HCT116 (cell line): ENCODE measurements around the gene DRAXIN. TPM values are rescaled to one million over a fixed set of nuclear protein-coding genes. Genes with fewer than 3 reads are reported as not detected.

ENCODE experiments used
- ATAC-seq: fragments of 200-7000 bp; cut with Tn5 transposase; 2 replicates; pipeline ENCODE4 v1.9.1; 2020; ENCODE audit warnings: mild to moderate bottlenecking, moderate library complexity
- BruUV-seq: library from RNA; stranded (reverse); fragments of 400-500 nt; replicated peaks from 2 replicates; lab custom pipeline; 2021; lab: Mats Ljungman, UMichigan
- CTCF ChIA-PET: fragments of 300-600 bp; sonication (Branson Sonifier 250); formaldehyde crosslinking; loops from one replicate; lab custom pipeline; 2021; ENCODE audit warnings: antibody characterized with exemption; lab: Charles Lee
- POLR2A ChIA-PET: fragments of 300-600, 350-600 bp; sonication (Branson Sonifier 250); formaldehyde crosslinking; loops from one replicate; lab custom pipeline; 2021; ENCODE audit warnings: antibody characterized with exemption; lab: Charles Lee
- RAD21 ChIA-PET, 2 experiments: fragments of 300-600 bp; sonication (Branson Sonifier 250); formaldehyde crosslinking; loops; one replicate each; lab custom pipeline; 2023; ENCODE audit warnings: low total read pairs in 2 of 2; ENCODE audit not compliant: uncharacterized antibody in 2 of 2, unreplicated experiment in 2 of 2, low non-redundant PET in 1 of 2; lab: Charles Lee
- DNase-seq: peaks from one replicate; pipeline ENCODE4 v3.0.0-alpha.2; 2010; ENCODE audit warnings: low read depth, low spot score
- H2AFZ ChIP-seq: fragments of 200-600 bp; shearing (Covaris generic), sonication (generic); 2 replicates; pipeline ENCODE4 v1.6.1; 2017; ENCODE audit warnings: low read depth, mixed run types, mixed read lengths, antibody characterized with exemption, low read length; ENCODE audit not compliant: poor library complexity, severe bottlenecking
- H3K27ac ChIP-seq: 2 replicates; pipeline ENCODE4 v1.5.1; 2012; ENCODE audit warnings: low read depth, low read length
- H3K27me3 ChIP-seq: fragments of 200-600 bp; sonication (generic); 2 replicates; pipeline ENCODE4 v1.6.1; 2016; ENCODE audit warnings: mixed run types, low read length, mixed read lengths; ENCODE audit not compliant: insufficient read depth
- H3K36me3 ChIP-seq, 2 experiments: fragments of 200-500 bp in 1 of 2; fragments of 200-600 bp in 1 of 2; sonication (Bioruptor generic) in 1 of 2; sonication (generic) in 1 of 2; 2 replicates each; pipeline versions ENCODE4 v1.5.1 to v1.6.1; 2014 to 2016; ENCODE audit warnings: low read length in 2 of 2, inconsistent platforms in 1 of 2, mixed read lengths in 1 of 2, mixed run types in 1 of 2; ENCODE audit not compliant: insufficient read depth in 2 of 2, control insufficient read depth in 1 of 2
- H3K4me1 ChIP-seq, 2 experiments: fragments of 200-600 bp in 1 of 2; sonication (generic) in 1 of 2; 2 replicates each; pipeline versions ENCODE4 v1.5.1 to v1.6.1; 2012 to 2017; ENCODE audit warnings: low read length in 2 of 2, inconsistent platforms in 1 of 2, mild to moderate bottlenecking in 1 of 2, mixed read lengths in 1 of 2, mixed run types in 1 of 2, moderate library complexity in 1 of 2; ENCODE audit not compliant: insufficient read depth in 2 of 2, control insufficient read depth in 1 of 2
- H3K4me2 ChIP-seq: fragments of 200-600 bp; sonication (generic); 2 replicates; pipeline ENCODE4 v1.6.1; 2017; ENCODE audit warnings: mixed run types, low read length, mixed read lengths
- H3K4me3 ChIP-seq, 2 experiments: fragments of 200-600 bp in 1 of 2; sonication (generic) in 1 of 2; replicated peaks in 1 of 2; 2 replicates each; pipeline ENCODE4 v1.5.1; 2011 to 2016; ENCODE audit warnings: low read length in 2 of 2, control low read depth in 1 of 2, low read depth in 1 of 2, mild to moderate bottlenecking in 1 of 2, mixed read lengths in 1 of 2, mixed run types in 1 of 2
- H3K79me2 ChIP-seq: fragments of 200-600 bp; sonication (generic); 2 replicates; pipeline ENCODE4 v1.6.1; 2017; ENCODE audit warnings: mild to moderate bottlenecking, mixed run types, low read length, moderate library complexity, mixed read lengths; ENCODE audit not compliant: insufficient read depth
- H3K9ac ChIP-seq: fragments of 200-600 bp; sonication (generic); 2 replicates; pipeline ENCODE4 v1.6.1; 2016; ENCODE audit warnings: low read length, mixed read lengths
- H3K9me2 ChIP-seq: fragments of 200-600 bp; sonication (generic), shearing (Covaris generic); 2 replicates; pipeline ENCODE4 v1.6.1; 2017; ENCODE audit warnings: mixed run types, mild to moderate bottlenecking, moderate library complexity; ENCODE audit not compliant: insufficient read depth
- H3K9me3 ChIP-seq, 2 experiments: fragments of 200-500 bp in 1 of 2; fragments of 200-600 bp in 1 of 2; sonication (Bioruptor generic) in 1 of 2; sonication (generic) in 1 of 2; 2 replicates each; pipeline ENCODE4 v1.6.1; 2014 to 2017; ENCODE audit warnings: low read length in 2 of 2, mixed read lengths in 2 of 2, inconsistent platforms in 1 of 2, low read depth in 1 of 2, mild to moderate bottlenecking in 1 of 2, mixed run types in 1 of 2, moderate library complexity in 1 of 2; ENCODE audit not compliant: control insufficient read depth in 1 of 2, insufficient read depth in 1 of 2
- H4K20me1 ChIP-seq: fragments of 200-600 bp; sonication (generic), shearing (Covaris generic); 2 replicates; pipeline ENCODE4 v1.6.1; 2017; ENCODE audit warnings: mixed run types, mild to moderate bottlenecking, moderate library complexity; ENCODE audit not compliant: insufficient read depth
- EGR1 ChIP-seq: IDR thresholded peaks from 2 replicates; pipeline ENCODE4 v1.6.1; 2012; ENCODE audit warnings: low read depth
- EZH2 ChIP-seq: fragments of 200-600 bp; sonication (generic); IDR thresholded peaks from 2 replicates; pipeline ENCODE4 v1.6.1; 2017; ENCODE audit warnings: antibody characterized with exemption, mixed run types
- EZH2phosphoT487 ChIP-seq: fragments of 200-600 bp; IDR thresholded peaks from 2 replicates; pipeline ENCODE4 v1.6.1; 2018; ENCODE audit warnings: antibody characterized with exemption, borderline replicate concordance
- FOSL1 ChIP-seq: IDR thresholded peaks from 2 replicates; pipeline ENCODE4 v1.6.1; 2012; ENCODE audit warnings: low read depth
- POLR2A ChIP-seq: IDR thresholded peaks from 2 replicates; pipeline ENCODE4 v1.7.0; 2011; ENCODE audit warnings: borderline replicate concordance; ENCODE audit not compliant: insufficient read depth, insufficient read length; ENCODE audit errors: extremely low read depth
- RAD21 ChIP-seq: IDR thresholded peaks from 2 replicates; pipeline ENCODE4 v1.6.1; 2012; ENCODE audit warnings: low read depth, mild to moderate bottlenecking
- SP1 ChIP-seq: IDR thresholded peaks from 2 replicates; pipeline ENCODE4 v1.6.1; 2012; ENCODE audit warnings: low read depth
- YY1 ChIP-seq: IDR thresholded peaks from 2 replicates; pipeline ENCODE4 v1.6.1; 2011; ENCODE audit warnings: low read length, low read depth, moderate library complexity, mild to moderate bottlenecking; ENCODE audit not compliant: insufficient replicate concordance; ENCODE audit errors: extremely low read depth
- ZFX ChIP-seq: fragments of 450-650 bp; IDR thresholded peaks from 2 replicates; pipeline ENCODE4 v1.6.1; 2017
- ZNF274 ChIP-seq: fragments of 200-500 bp; sonication (Bioruptor generic); IDR thresholded peaks from 2 replicates; pipeline ENCODE4 v1.6.1; 2014; ENCODE audit warnings: mild to moderate bottlenecking, low read depth, low read length, inconsistent platforms
- intact Hi-C: fragments of 100-400 bp; cut with micrococcal nuclease; formaldehyde crosslinking; loops from 2 replicates; pipeline ENCODE4 v1.10.0; 2022
- total RNA-seq: library from RNA; stranded (reverse); gene quantifications from one replicate; pipeline ENCODE4 v1.2.1, GENCODE V29; 2021; ENCODE audit not compliant: unreplicated experiment
- TF ChIP-seq, protein P1 (sequence below): IDR thresholded peaks from 2 replicates; pipeline ENCODE4 v1.6.1; 2011; ENCODE audit warnings: mild to moderate bottlenecking, low read length, moderate library complexity; ENCODE audit not compliant: insufficient replicate concordance; ENCODE audit errors: extremely low read depth
- TF ChIP-seq, protein P2 (sequence below), 3 experiments: fragments of 200-600 bp in 1 of 3; sonication (generic) in 1 of 3; IDR thresholded peaks in 2 of 3; conservative IDR thresholded peaks in 1 of 3; 2 replicates each; pipeline ENCODE4 v1.5.1; 2012 to 2017; ENCODE audit warnings: low read depth in 2 of 3, low read length in 2 of 3, antibody characterized with exemption in 1 of 3, borderline replicate concordance in 1 of 3, control low read depth in 1 of 3, mild to moderate bottlenecking in 1 of 3, mixed read lengths in 1 of 3, mixed run types in 1 of 3, moderate library complexity in 1 of 3; ENCODE audit not compliant: insufficient read depth in 1 of 3

Gene DRAXIN
- total RNA-seq, 1 experiment from 2014 or later, result 0.47 TPM

DNA sequence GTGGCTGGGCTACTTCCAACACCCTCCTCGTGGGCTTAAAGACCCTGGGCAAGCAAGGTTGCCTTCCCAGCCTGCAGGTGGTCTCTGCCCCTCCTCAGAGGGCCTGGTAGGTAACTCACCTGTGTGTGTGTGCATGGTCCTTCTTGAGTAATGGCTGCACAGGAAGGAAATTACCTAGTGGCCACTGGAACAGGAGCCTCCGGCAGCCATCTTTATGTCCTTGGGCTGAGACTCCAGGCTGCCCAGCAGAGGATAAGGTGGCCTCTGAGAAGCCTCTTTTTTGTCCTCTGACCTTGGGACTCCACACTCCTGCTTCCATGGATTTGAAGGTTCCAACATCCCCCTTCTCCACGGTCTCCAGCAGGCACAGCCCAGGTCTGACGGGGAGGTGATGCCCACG, 20.0 kb downstream of the DRAXIN start:
- intact Hi-C loops, result no loop called here
- ChIA-PET POLR2A (no interaction called here), RAD21 (interaction anchor here (0.5 to 1.3 kb wide), 3 partner anchors 18 to 61 kb away, joined by 3 to 4 read pairs (median 4); no protein-coding TSS in a partner anchor), CTCF (interaction anchor here (0.7 to 2.4 kb wide), 7 partner anchors 8 to 674 kb away, joined by 3 to 14 read pairs (median 5); partner anchors contain the start of gene FBXO6)
- Histone ChIP-seq H3K27ac (no peak overlapping the region), H3K9ac (no peak overlapping the region), H3K4me2 (peak overlapping the region; percentile 3; the same call in 1 of the 2 replicates), H3K36me3 (no peaks in the 10 kb centered on the region), H3K27me3 (no peaks in the 10 kb centered on the region), H4K20me1 (no peaks in the 10 kb centered on the region), H3K4me3 (no peak overlapping the region), H2AFZ (peak overlapping the region; percentile 66), H3K9me3 (no peaks in the 10 kb centered on the region), H3K79me2 (no peaks in the 10 kb centered on the region), H3K9me2 (no peaks in the 10 kb centered on the region), H3K4me1 (peaks cover 16 to 26% of the 10 kb centered on the region in 2 experiments)
- ATAC-seq (0 out of 2 replicates have a peak, but pooled peaks have one; percentile 5), DNase-seq (no peak)
- no peak for TF ChIP-seq FOSL1
- TF ChIP-seq YY1, result no peak
- no peak for TF ChIP-seq ZNF274
- no peak for TF ChIP-seq EZH2phosphoT487
- no peak for TF ChIP-seq EZH2
- no peak for TF ChIP-seq ZFX
- no TSS peak for BruUV-seq

DNA sequence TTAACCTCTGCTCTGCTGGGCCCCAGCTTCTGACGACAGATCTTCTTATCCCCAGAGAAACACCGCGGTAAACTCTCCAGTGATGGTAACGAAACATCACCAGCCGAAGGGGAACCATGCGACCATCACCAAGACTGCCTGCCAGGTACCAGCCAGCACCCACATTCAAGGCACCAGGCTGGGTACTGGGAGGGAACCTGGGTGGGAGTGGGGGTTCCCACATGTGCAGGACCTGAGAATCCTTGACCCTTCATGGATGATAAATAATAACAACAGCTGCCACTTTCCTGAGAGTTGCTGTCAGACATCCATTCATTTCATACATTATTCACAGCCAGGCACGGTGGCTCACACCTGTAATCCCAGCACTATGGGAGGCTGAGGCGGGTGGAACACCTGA, 20.8 kb downstream of the DRAXIN start:
- DNase-seq (no peak), ATAC-seq (no peak)
- Histone ChIP-seq H3K4me2 (no peak overlapping the region), H3K4me3 (no peak overlapping the region), H3K27me3 (no peaks in the 10 kb centered on the region), H3K27ac (no peak overlapping the region), H3K9ac (no peak overlapping the region), H3K79me2 (no peaks in the 10 kb centered on the region), H3K9me3 (no peaks in the 10 kb centered on the region), H3K9me2 (no peaks in the 10 kb centered on the region), H3K4me1 (peaks cover 13 to 23% of the 10 kb centered on the region in 2 experiments), H2AFZ (no peak overlapping the region), H3K36me3 (no peaks in the 10 kb centered on the region), H4K20me1 (no peaks in the 10 kb centered on the region)
- CTCF ChIA-PET, result interaction anchor here (1.0 kb wide), 1 partner anchor 63 kb away, joined by 3 read pairs; no protein-coding TSS in a partner anchor
- TF ChIP-seq EGR1, result no peak
- no peak for TF ChIP-seq ZFX
- no peak for TF ChIP-seq POLR2A
- TF ChIP-seq RAD21, result no peak
- no peak for TF ChIP-seq SP1
- TF ChIP-seq, protein P1, sequence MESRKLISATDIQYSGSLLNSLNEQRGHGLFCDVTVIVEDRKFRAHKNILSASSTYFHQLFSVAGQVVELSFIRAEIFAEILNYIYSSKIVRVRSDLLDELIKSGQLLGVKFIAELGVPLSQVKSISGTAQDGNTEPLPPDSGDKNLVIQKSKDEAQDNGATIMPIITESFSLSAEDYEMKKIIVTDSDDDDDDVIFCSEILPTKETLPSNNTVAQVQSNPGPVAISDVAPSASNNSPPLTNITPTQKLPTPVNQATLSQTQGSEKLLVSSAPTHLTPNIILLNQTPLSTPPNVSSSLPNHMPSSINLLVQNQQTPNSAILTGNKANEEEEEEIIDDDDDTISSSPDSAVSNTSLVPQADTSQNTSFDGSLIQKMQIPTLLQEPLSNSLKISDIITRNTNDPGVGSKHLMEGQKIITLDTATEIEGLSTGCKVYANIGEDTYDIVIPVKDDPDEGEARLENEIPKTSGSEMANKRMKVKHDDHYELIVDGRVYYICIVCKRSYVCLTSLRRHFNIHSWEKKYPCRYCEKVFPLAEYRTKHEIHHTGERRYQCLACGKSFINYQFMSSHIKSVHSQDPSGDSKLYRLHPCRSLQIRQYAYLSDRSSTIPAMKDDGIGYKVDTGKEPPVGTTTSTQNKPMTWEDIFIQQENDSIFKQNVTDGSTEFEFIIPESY, result no peak
- no peak for TF ChIP-seq YY1
- TF ChIP-seq, protein P2, sequence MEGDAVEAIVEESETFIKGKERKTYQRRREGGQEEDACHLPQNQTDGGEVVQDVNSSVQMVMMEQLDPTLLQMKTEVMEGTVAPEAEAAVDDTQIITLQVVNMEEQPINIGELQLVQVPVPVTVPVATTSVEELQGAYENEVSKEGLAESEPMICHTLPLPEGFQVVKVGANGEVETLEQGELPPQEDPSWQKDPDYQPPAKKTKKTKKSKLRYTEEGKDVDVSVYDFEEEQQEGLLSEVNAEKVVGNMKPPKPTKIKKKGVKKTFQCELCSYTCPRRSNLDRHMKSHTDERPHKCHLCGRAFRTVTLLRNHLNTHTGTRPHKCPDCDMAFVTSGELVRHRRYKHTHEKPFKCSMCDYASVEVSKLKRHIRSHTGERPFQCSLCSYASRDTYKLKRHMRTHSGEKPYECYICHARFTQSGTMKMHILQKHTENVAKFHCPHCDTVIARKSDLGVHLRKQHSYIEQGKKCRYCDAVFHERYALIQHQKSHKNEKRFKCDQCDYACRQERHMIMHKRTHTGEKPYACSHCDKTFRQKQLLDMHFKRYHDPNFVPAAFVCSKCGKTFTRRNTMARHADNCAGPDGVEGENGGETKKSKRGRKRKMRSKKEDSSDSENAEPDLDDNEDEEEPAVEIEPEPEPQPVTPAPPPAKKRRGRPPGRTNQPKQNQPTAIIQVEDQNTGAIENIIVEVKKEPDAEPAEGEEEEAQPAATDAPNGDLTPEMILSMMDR (IDR thresholded peaks at IDR 0.05 in 2 of 3, conservative IDR thresholded peaks at IDR 0.05 in 1 of 3; ENCODE audit: borderline replicate concordance in 1 of 3, insufficient read depth in 1 of 3, low read depth in 2 of 3, low read length in 2 of 3), result no peak
- no TSS peak for BruUV-seq
- RAD21 ChIA-PET, result no interaction called here
- intact Hi-C loops, result no loop called here
- POLR2A ChIA-PET, result no interaction called here
